ENCODE measurements around the gene NFATC2.

- TF ChIP-seq YY1 (IDR thresholded peaks at IDR 0.05; ENCODE audit: insufficient read depth, insufficient read length) (no peak), SUZ12 (IDR thresholded peaks at IDR 0.05; ENCODE audit: extremely low read depth, insufficient read depth, insufficient read length) (no peak)
These were observed 166.4 kb downstream of the NFATC2 start for GRCh38 chr20:51376111-51376510.

Measured in NT2/D1 (cell line).